ENCODE results near the gene NFATC1. TPM values are rescaled to one million over a fixed set of nuclear protein-coding genes. Genes with fewer than 3 reads are reported as not detected.

The NFATC1 gene
- 10 to 100 TPM; 13.1 to 21.3 (median 16.2) TPM for total RNA-seq

- Histone ChIP-seq H3K27me3 (no peaks in the 10 kb centered on the region), H3K4me3 (peak within 1 kb of the TSS; percentile 62 to 82), H3K9me3 (no peaks in the 10 kb centered on the region), H3K4me1 (peaks cover 0 to 59% (median 20%) of the 10 kb centered on the region in 3 donors), H3K36me3 (no peaks in the 10 kb centered on the region), H3K27ac (peak within 1 kb of the TSS; percentile 88 to 99 (median 96))
- TF ChIP-seq POLR2AphosphoS5 (IDR thresholded peaks at IDR 0.05) (peak; percentile 82), EP300 (IDR thresholded peaks at IDR 0.05) (no peak), POLR2A (IDR thresholded peaks at IDR 0.05) (peak; percentile 59 to 82), CTCF (IDR thresholded peaks at IDR 0.05) (peak in 1 of 4 experiments; percentile 4)
- ATAC-seq, result peak; percentile 65
- WGBS, 2 donors (ENCODE audit: low coverage in 1 of 2), result no CpG with 5 or more reads among the region's 91 CpGs
Measured at GRCh38 chr18:79395761-79396404, at the start of gene NFATC1. NFATC1 (plus strand) TSS chr18:79395930; CDS start chr18:79396225, 295 bp downstream.

GRCh38 chr18:79345981-79346380 lies 49.7 kb upstream of the NFATC1 start:
- no peak for TF ChIP-seq POLR2AphosphoS5 (IDR thresholded peaks at IDR 0.05)
- no peak for TF ChIP-seq EP300 (IDR thresholded peaks at IDR 0.05)
- TF ChIP-seq CTCF (IDR thresholded peaks at IDR 0.05), result no peak
- TF ChIP-seq POLR2A (IDR thresholded peaks at IDR 0.05), result no peak
- ATAC-seq, result no peak
- Histone ChIP-seq H3K4me1 (no peaks in the 10 kb centered on the region), H3K27ac (no peak overlapping the region), H3K4me3 (no peak overlapping the region), H3K36me3 (peaks cover 0 to 90% of the 10 kb centered on the region in 2 donors), H3K9me3 (no peaks in the 10 kb centered on the region), H3K27me3 (no peaks in the 10 kb centered on the region)
- WGBS, 2 donors (ENCODE audit: low coverage in 1 of 2), result 96 to 97% methylated on average over 15 to 19 of the region's 26 CpGs

- no peaks in the 10 kb centered on the region for H3K27me3 ChIP-seq
- no peak for TF ChIP-seq POLR2AphosphoS5 (IDR thresholded peaks at IDR 0.05)
- TF ChIP-seq POLR2A (IDR thresholded peaks at IDR 0.05), result no peak
- TF ChIP-seq EP300 (IDR thresholded peaks at IDR 0.05), result no peak
- TF ChIP-seq CTCF (IDR thresholded peaks at IDR 0.05), result no peak
- no peaks in the 10 kb centered on the region for H3K4me1 ChIP-seq
- no peak for ATAC-seq
- H3K4me3 ChIP-seq, result no peak overlapping the region
- peaks cover 0 to 98% of the 10 kb centered on the region in 2 donors for H3K36me3 ChIP-seq
- H3K9me3 ChIP-seq, result no peaks in the 10 kb centered on the region
- 56 to 81% methylated on average over 1 to 4 of the region's 5 CpGs for WGBS, 2 donors (ENCODE audit: low coverage in 1 of 2)
- no peak overlapping the region for H3K27ac ChIP-seq
Measured at GRCh38 chr18:79348066-79348465, 47.7 kb upstream of the NFATC1 start.

- Histone ChIP-seq H3K9me3 (no peaks in the 10 kb centered on the region), H3K4me1 (no peaks in the 10 kb centered on the region), H3K36me3 (peaks cover 0 to 78% of the 10 kb centered on the region in 2 donors), H3K4me3 (no peak overlapping the region), H3K27me3 (no peaks in the 10 kb centered on the region), H3K27ac (no peak overlapping the region)
- no peak for TF ChIP-seq POLR2AphosphoS5 (IDR thresholded peaks at IDR 0.05)
- TF ChIP-seq EP300 (IDR thresholded peaks at IDR 0.05), result no peak
- TF ChIP-seq POLR2A (IDR thresholded peaks at IDR 0.05), result no peak
- no peak for TF ChIP-seq CTCF (IDR thresholded peaks at IDR 0.05)
- ATAC-seq, result no peak
- 74 to 76% methylated on average over 5 to 6 of the region's 6 CpGs for WGBS, 2 donors (ENCODE audit: low coverage in 1 of 2)
Measured at GRCh38 chr18:79352432-79352831, 43.3 kb upstream of the NFATC1 start.

GRCh38 chr18:79353267-79353666 lies 42.5 kb upstream of the NFATC1 start:
- Histone ChIP-seq H3K36me3 (peaks cover 0 to 70% of the 10 kb centered on the region in 2 donors), H3K9me3 (no peaks in the 10 kb centered on the region), H3K27me3 (no peaks in the 10 kb centered on the region), H3K4me3 (no peak overlapping the region), H3K27ac (no peak overlapping the region), H3K4me1 (no peaks in the 10 kb centered on the region)
- TF ChIP-seq POLR2A (IDR thresholded peaks at IDR 0.05), result no peak
- TF ChIP-seq EP300 (IDR thresholded peaks at IDR 0.05), result no peak
- 59 to 71% methylated on average over 4 to 9 of the region's 17 CpGs for WGBS, 2 donors (ENCODE audit: low coverage in 1 of 2)
- ATAC-seq, result no peak
